Spleen (tissue), 11 donors: ENCODE data around the gene SLC25A51. TPM values are rescaled to one million over a fixed set of nuclear protein-coding genes. Genes with fewer than 3 reads are reported as not detected.
"Not testable (repeated sequence)": the region's sequence is repeated elsewhere in the genome, so short reads cannot be mapped to it uniquely, and the experiment has no call there.

ENCODE experiments used
- DNase-seq: peaks from one replicate; pipeline ENCODE4 v3.0.0-alpha.2; 2020
- H3K27ac ChIP-seq, 8 donors: fragments of 200-600 bp; sonication (generic) in 7 of 8; 1 replicate in 4 of 8; 2 replicates in 4 of 8; pipeline versions ENCODE4 v1.5.0 to v1.8.0; 2016 to 2021; ENCODE audit warnings: inconsistent platforms in 4 of 8, mild to moderate bottlenecking in 4 of 8, moderate library complexity in 1 of 8
- H3K27me3 ChIP-seq, 7 donors: fragments of 200-600 bp; sonication (generic) in 6 of 7; replicated peaks in 1 of 7; 1 replicate in 4 of 7; 2 replicates in 3 of 7; pipeline versions ENCODE4 v1.5.0 to v1.8.0; 2016 to 2021; ENCODE audit warnings: inconsistent platforms in 3 of 7, mild to moderate bottlenecking in 1 of 7
- H3K36me3 ChIP-seq, 6 donors: fragments of 200-600 bp; sonication (generic) in 5 of 6; 1 replicate in 4 of 6; 2 replicates in 2 of 6; pipeline versions ENCODE4 v1.5.0 to v1.8.0; 2016 to 2021; ENCODE audit warnings: inconsistent platforms in 2 of 6
- H3K4me1 ChIP-seq, 6 donors: fragments of 200-600 bp; sonication (generic) in 5 of 6; 1 replicate in 3 of 6; 2 replicates in 3 of 6; pipeline versions ENCODE4 v1.5.0 to v1.8.0; 2016 to 2021; ENCODE audit warnings: inconsistent platforms in 3 of 6
- H3K4me3 ChIP-seq, 8 donors: fragments of 200-600 bp; sonication (generic) in 7 of 8; 1 replicate in 4 of 8; 2 replicates in 4 of 8; pipeline versions ENCODE4 v1.5.0 to v1.8.0; 2016 to 2021; ENCODE audit warnings: inconsistent platforms in 4 of 8, mild to moderate bottlenecking in 4 of 8, moderate library complexity in 2 of 8
- H3K9me3 ChIP-seq, 8 donors: fragments of 200-600 bp; sonication (generic) in 7 of 8; 1 replicate in 4 of 8; 2 replicates in 4 of 8; pipeline versions ENCODE4 v1.5.0 to v1.8.0; 2016 to 2021; ENCODE audit warnings: inconsistent platforms in 4 of 8
- CTCF ChIP-seq, 11 experiments: fragments of 200-600 bp in 7 of 11; fragments of 450-650 bp in 4 of 11; sonication (generic) in 4 of 11; IDR thresholded peaks in 8 of 11; conservative IDR thresholded peaks in 3 of 11; 1 replicate in 7 of 11; 2 replicates in 4 of 11; pipeline versions ENCODE4 v1.4.0 to v1.8.0; 2016 to 2021; ENCODE audit warnings: antibody characterized with exemption in 11 of 11, inconsistent platforms in 4 of 11, mild to moderate bottlenecking in 1 of 11
- POLR2A ChIP-seq, 3 donors: fragments of 450-650 bp; IDR thresholded peaks; one replicate each; pipeline ENCODE4 v1.5.1; 2017; ENCODE audit warnings: antibody characterized with exemption in 3 of 3, mild to moderate bottlenecking in 1 of 3
- POLR2AphosphoS5 ChIP-seq, 3 donors: sonication (generic); formaldehyde crosslinking; IDR thresholded peaks; one replicate each; pipeline ENCODE4 v1.5.1; 2017; ENCODE audit warnings: antibody characterized with exemption in 3 of 3
- WGBS, 5 donors: extraction: QIAGEN DNeasy Blood & Tissue Kit in 3 of 5; methylation state at CpG; one replicate each; pipeline versions ENCODE4 v1.1.5 to v1.1.7; 2013 to 2018; 5-methylcytosine and 5-hydroxymethylcytosine counted together
- intact Hi-C: fragments of 100-400 bp; cut with DNase I; formaldehyde crosslinking; loops from one replicate; pipeline ENCODE4 v1.15.0; 2023; ENCODE audit warnings: low total_unique reads
- polyA plus RNA-seq, 3 donors: library from polyadenylated mRNA; stranded (reverse); fragments of 200-250 nt; gene quantifications; one replicate each; pipeline ENCODE4 v1.2.1, GENCODE V29; 2013
- total RNA-seq, 7 donors: library from RNA; depleted of rRNA in 3 of 7; stranded (reverse); fragments of >200 nt in 3 of 7; fragmentation: NEBNext Ultra II Directional in 4 of 7; extraction: Animal tissue kit (Norgen Biotek cat#: 25700) in 4 of 7; gene quantifications; one replicate each; pipeline versions ENCODE4 v1.1.0 to v1.2.1, GENCODE V29; 2016 to 2021
- donor health status: healthy with polysubstance abuse.
- donor health status: DM: no; HTN: no; CAD: no; lungs with moderate emphysema.
- donor health status: DM: no; HTN: no; CAD: no.
- donor health status: Bipolar disorder and iron deficiency.
- donor health status: healthy.
- donor health status: DM: no; HTN: no; CAD: no.
- donor health status: DM: yes; HTN: yes; CAD: no.

Gene SLC25A51
- total and polyA plus RNA-seq, 10 donors = 3.7 to 36.9 (median 25.4) TPM

GRCh38 chr9:37887977-37888583 lies 15.8 kb downstream of the SLC25A51 start:
- intact Hi-C loops, H3K4me3 ChIP-seq, DNase-seq, H3K9me3 ChIP-seq, H3K27me3 ChIP-seq: not testable (repeated sequence)
- TF ChIP-seq POLR2AphosphoS5 (IDR thresholded peaks at IDR 0.05) = peak in 1 of 3 donors; percentile 61
- Histone ChIP-seq H3K4me1 (peaks cover 0 to 22% (median 2%) of the 10 kb centered on the region in 6 donors), H3K27ac (peak overlapping the region in 3 of 8 donors; percentile 4 to 43 (median 18)), H3K36me3 (peaks cover 0 to 70% (median 23%) of the 10 kb centered on the region in 6 donors)
- WGBS, 5 donors = 58 to 81% (median 70%) methylated on average over 10 to 11 of the region's 11 CpGs

GRCh38 chr9:37880916-37881479 lies 22.9 kb downstream of the SLC25A51 start:
- no peak overlapping the region for H3K4me3 ChIP-seq
- H3K27ac ChIP-seq = no peak overlapping the region
- 92 to 100% (median 95%) methylated on average over 2 of the region's 2 CpGs for WGBS, 5 donors
- no peak for DNase-seq
- H3K27me3 ChIP-seq = no peaks in the 10 kb centered on the region
- no peaks in the 10 kb centered on the region for H3K4me1 ChIP-seq
- intact Hi-C loops = no loop called here
- no peak for TF ChIP-seq CTCF (IDR thresholded peaks at IDR 0.05 in 8 of 11, conservative IDR thresholded peaks at IDR 0.05 in 3 of 11)
- no peak for TF ChIP-seq POLR2AphosphoS5 (IDR thresholded peaks at IDR 0.05)
- H3K36me3 ChIP-seq = peaks cover 0 to 72% (median 10%) of the 10 kb centered on the region in 6 donors
- H3K9me3 ChIP-seq = peaks cover 0 to 7% (median 0%) of the 10 kb centered on the region in 8 donors

GRCh38 chr9:37876376-37876775 lies 27.6 kb downstream of the SLC25A51 start:
- H3K36me3 ChIP-seq = peaks cover 0 to 50% (median 7%) of the 10 kb centered on the region in 6 donors
- intact Hi-C loops = no loop called here
- TF ChIP-seq CTCF (IDR thresholded peaks at IDR 0.05 in 8 of 11, conservative IDR thresholded peaks at IDR 0.05 in 3 of 11) = no peak
- TF ChIP-seq POLR2A (IDR thresholded peaks at IDR 0.05) = no peak
- TF ChIP-seq POLR2AphosphoS5 (IDR thresholded peaks at IDR 0.05) = no peak
- no peak overlapping the region for H3K27ac ChIP-seq
- H3K27me3 ChIP-seq = no peaks in the 10 kb centered on the region
- WGBS, 5 donors = 91 to 100% (median 95%) methylated on average over 1 of the region's 1 CpG
- H3K4me1 ChIP-seq = no peaks in the 10 kb centered on the region
- DNase-seq = no peak
- H3K9me3 ChIP-seq = peaks cover 0 to 7% (median 0%) of the 10 kb centered on the region in 8 donors
- H3K4me3 ChIP-seq = no peak overlapping the region

GRCh38 chr9:37873955-37874354 lies 30.0 kb downstream of the SLC25A51 start:
- H3K27me3 ChIP-seq = no peaks in the 10 kb centered on the region
- peaks cover 0 to 26% (median 3%) of the 10 kb centered on the region in 6 donors for H3K36me3 ChIP-seq
- H3K27ac ChIP-seq = no peak overlapping the region
- no peak for DNase-seq
- TF ChIP-seq POLR2A (IDR thresholded peaks at IDR 0.05) (no peak), CTCF (IDR thresholded peaks at IDR 0.05 in 8 of 11, conservative IDR thresholded peaks at IDR 0.05 in 3 of 11) (no peak), POLR2AphosphoS5 (IDR thresholded peaks at IDR 0.05) (no peak)
- H3K4me1 ChIP-seq = no peaks in the 10 kb centered on the region
- no peak overlapping the region for H3K4me3 ChIP-seq
- 92 to 100% (median 97%) methylated on average over 2 of the region's 2 CpGs for WGBS, 5 donors
- peaks cover 0 to 7% (median 0%) of the 10 kb centered on the region in 8 donors for H3K9me3 ChIP-seq
- intact Hi-C loops = no loop called here
